GM21381 (cell line): Measurements from ENCODE around the gene G3BP1.
"Not testable (repeated sequence)": the region's sequence is repeated elsewhere in the genome, so short reads cannot be mapped to it uniquely, and the experiment has no call there.

ENCODE experiments used
- ATAC-seq: cut with Tn5 transposase; IDR thresholded peaks from one replicate; pipeline ENCODE4 v1.9.1; 2021; ENCODE audit warnings: mild to moderate bottlenecking, moderate library complexity; ENCODE audit not compliant: unreplicated experiment

Gene G3BP1

DNA sequence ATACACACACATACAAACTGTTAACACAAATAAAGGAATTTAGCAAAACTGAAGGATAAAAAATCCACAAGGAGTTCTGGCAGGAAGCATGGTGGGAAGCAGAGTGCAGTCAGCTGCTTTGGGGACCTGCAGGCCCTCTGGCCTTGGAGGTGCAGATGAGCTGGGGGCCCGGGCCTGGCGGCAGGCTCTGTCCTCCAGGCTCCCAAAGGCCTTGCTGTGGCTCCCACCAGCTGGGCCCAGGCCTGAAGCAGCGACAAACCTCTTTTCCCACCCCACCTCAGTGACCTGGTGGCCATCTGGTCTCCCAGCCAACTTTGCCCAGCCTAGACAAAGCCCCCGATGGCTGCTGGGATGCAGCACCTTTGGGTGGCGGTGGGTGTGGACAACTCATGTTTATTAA lies 85.1 kb downstream of the G3BP1 start:
- ATAC-seq: no peak

DNA sequence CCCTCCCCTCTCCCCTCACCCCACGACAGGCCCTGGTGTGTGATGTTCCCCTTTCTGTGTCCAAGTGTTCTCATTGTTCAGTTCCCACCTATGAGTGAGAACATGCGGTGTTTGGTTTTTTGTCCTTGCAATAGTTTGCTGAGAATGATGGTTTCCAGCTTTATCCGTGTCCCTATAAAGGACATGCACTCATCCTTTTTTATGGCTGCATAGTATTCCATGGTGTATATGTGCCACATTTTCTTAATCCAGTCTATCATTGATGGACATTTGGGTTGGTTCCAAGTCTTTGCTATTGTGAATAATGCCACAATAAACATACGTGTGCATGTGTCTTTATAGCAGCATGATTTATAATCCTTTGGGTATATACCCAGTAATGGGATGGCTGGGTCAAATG lies 89.1 kb downstream of the G3BP1 start:
- not testable (repeated sequence) for ATAC-seq
